ENCODE data around the gene FAM13B. TPM values are rescaled to one million over a fixed set of nuclear protein-coding genes. Genes with fewer than 3 reads are reported as not detected.

FAM13B gene
- total and polyA plus RNA-seq, 9 of the 15 experiments (the other 6 are each of a cell fraction or from before 2014, with no cell fraction given), result 2.3 to 21.6 (median 14.1) TPM

DNA sequence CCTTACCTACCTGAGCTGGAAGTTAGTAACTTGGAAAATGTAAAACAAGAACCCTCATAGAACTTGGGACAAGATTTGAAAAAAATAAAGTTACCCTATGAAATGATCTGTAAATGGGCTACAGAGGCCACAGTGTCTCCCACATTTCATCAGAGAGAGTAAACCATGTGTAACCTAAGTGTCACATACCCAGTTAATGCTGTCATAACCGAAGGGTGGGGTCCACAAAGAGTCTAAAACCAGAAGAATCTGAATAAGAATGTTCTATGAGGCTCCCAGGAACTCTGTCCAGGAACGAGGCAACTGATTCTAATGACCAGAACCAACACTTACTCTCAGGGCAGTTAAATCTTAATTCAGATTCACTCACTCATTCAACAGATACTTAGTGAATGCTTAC, 1.0 kb upstream of the FAM13B start:
- Histone ChIP-seq H3K27me3 (ENCODE audit: control insufficient read depth in 2 of 2, insufficient read depth in 2 of 2, low read length in 2 of 2) (no peaks in the 10 kb centered on the region), H4K20me1 (replicated peaks; ENCODE audit: control insufficient read depth, insufficient read depth, low read length) (peaks cover 8% of the 10 kb centered on the region), H3K4me1 (replicated peaks in 1 of 2; ENCODE audit: control insufficient read depth in 2 of 2, insufficient read depth in 2 of 2, low read length in 2 of 2) (peaks cover 18 to 20% of the 10 kb centered on the region in 2 experiments; a peak in 4 of 5 replicates), H3K4me2 (ENCODE audit: insufficient read depth, low read length) (peak overlapping the region; percentile 90), H3K9ac (ENCODE audit: insufficient read depth in 1 of 2, low read depth in 2 of 2, low read length in 2 of 2) (peak overlapping the region in 1 of 2 experiments; percentile 78; a peak in 3 of 4 replicates), H2AFZ (ENCODE audit: low read depth, low read length) (peak overlapping the region; percentile 91; the same call in 1 of the 2 replicates), H3K9me3 (replicated peaks; ENCODE audit: control insufficient read depth, insufficient read depth, low read depth, low read length) (no peaks in the 10 kb centered on the region; the same call in 1 of the 2 replicates), H3K9me1 (ENCODE audit: control insufficient read depth, insufficient read depth, low read length) (no peaks in the 10 kb centered on the region), H3K79me2 (ENCODE audit: control insufficient read depth, insufficient read depth, low read length) (peaks cover 40% of the 10 kb centered on the region), H3K27ac (ENCODE audit: extremely low read depth, low read depth, low read length) (peak overlapping the region; percentile 95; the same call in 1 of the 3 replicates), H3K4me3 (peak overlapping the region; percentile 85; the same call in 1 of the 2 replicates), H3K36me3 (ENCODE audit: control insufficient read depth, insufficient read depth, low read length) (peaks cover 11% of the 10 kb centered on the region; the same call in 2 of the 3 replicates)
- DNase-seq (ENCODE audit: extremely low read depth in 1 of 4, low spot score in 3 of 4), result no peak
- in situ Hi-C loops (cut with MboI) (no loop called here), intact Hi-C loops (cut with micrococcal nuclease) (loop anchor here (2.0 to 5.0 kb wide), 3 partner anchors 35 to 282 kb away; partner anchors contain the start of gene HNRNPA0)
- POLR2A ChIA-PET, result interaction anchor here (0.6 to 1.1 kb wide), 2 partner anchors 9 to 13 kb away, joined by 3 read pairs; no protein-coding TSS in a partner anchor
- FAIRE-seq, result no peak
- ATAC-seq, result no peak
- no TSS peak for BruUV-seq (replicated peaks)
- CTCF ChIA-PET (ENCODE audit: low intra/inter-chr PET ratio), result no interaction called here
- 61% methylated on average over 2 of the region's 2 CpGs for WGBS (ENCODE audit: insufficient coverage, low coverage, missing lambda C conversion rate)
- TF ChIP-seq, protein P1, sequence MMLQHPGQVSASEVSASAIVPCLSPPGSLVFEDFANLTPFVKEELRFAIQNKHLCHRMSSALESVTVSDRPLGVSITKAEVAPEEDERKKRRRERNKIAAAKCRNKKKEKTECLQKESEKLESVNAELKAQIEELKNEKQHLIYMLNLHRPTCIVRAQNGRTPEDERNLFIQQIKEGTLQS (IDR thresholded peaks at IDR 0.05), result peak; percentile 28; the same call in 1 of the 2 replicates
- TF ChIP-seq, protein P1 (CRISPR knock-in tag; conservative IDR thresholded peaks at IDR 0.05), result no peak
- TF ChIP-seq ZBTB7A (IDR thresholded peaks at IDR 0.05; ENCODE audit: borderline replicate concordance, control insufficient read depth, low read depth, low read length), result no peak
